ENCODE measurements around the gene FOXJ3. TPM values are rescaled to one million over a fixed set of nuclear protein-coding genes. Genes with fewer than 3 reads are reported as not detected.

Gene FOXJ3
- total and polyA plus RNA-seq, 7 donors = 14.4 to 53.8 (median 39.9) TPM

DNA sequence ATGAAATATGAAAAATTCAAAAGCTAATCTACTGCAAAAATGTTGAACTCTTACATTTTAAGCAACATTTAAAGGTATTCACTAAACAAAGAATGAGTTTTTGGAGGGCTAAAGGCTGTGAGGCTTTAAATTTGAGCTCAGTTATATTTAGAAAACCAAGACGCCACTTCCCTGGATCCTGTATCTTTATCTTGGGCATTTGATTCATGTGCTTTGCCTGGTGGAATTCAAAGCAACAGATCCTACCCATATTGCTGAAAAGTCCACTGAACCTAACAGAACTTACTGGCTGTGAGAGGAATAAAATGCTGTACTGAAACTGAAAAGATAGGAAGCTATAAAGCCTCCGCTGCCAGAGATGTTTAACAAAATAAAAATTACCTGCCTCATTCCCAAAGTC is 14.3 kb downstream of the FOXJ3 start:
- intact Hi-C loops (cut with DNase I) = no loop called here
- peaks cover 0 to 81% (median 60%) of the 10 kb centered on the region in 4 donors for H3K4me1 ChIP-seq
- no peak for TF ChIP-seq POLR2A (IDR thresholded peaks at IDR 0.05)
- TF ChIP-seq, protein P1, sequence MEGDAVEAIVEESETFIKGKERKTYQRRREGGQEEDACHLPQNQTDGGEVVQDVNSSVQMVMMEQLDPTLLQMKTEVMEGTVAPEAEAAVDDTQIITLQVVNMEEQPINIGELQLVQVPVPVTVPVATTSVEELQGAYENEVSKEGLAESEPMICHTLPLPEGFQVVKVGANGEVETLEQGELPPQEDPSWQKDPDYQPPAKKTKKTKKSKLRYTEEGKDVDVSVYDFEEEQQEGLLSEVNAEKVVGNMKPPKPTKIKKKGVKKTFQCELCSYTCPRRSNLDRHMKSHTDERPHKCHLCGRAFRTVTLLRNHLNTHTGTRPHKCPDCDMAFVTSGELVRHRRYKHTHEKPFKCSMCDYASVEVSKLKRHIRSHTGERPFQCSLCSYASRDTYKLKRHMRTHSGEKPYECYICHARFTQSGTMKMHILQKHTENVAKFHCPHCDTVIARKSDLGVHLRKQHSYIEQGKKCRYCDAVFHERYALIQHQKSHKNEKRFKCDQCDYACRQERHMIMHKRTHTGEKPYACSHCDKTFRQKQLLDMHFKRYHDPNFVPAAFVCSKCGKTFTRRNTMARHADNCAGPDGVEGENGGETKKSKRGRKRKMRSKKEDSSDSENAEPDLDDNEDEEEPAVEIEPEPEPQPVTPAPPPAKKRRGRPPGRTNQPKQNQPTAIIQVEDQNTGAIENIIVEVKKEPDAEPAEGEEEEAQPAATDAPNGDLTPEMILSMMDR (IDR thresholded peaks at IDR 0.05) = no peak
- no peak for TF ChIP-seq EP300 (IDR thresholded peaks at IDR 0.05)
- TF ChIP-seq POLR2AphosphoS5 (IDR thresholded peaks at IDR 0.05) = no peak

DNA sequence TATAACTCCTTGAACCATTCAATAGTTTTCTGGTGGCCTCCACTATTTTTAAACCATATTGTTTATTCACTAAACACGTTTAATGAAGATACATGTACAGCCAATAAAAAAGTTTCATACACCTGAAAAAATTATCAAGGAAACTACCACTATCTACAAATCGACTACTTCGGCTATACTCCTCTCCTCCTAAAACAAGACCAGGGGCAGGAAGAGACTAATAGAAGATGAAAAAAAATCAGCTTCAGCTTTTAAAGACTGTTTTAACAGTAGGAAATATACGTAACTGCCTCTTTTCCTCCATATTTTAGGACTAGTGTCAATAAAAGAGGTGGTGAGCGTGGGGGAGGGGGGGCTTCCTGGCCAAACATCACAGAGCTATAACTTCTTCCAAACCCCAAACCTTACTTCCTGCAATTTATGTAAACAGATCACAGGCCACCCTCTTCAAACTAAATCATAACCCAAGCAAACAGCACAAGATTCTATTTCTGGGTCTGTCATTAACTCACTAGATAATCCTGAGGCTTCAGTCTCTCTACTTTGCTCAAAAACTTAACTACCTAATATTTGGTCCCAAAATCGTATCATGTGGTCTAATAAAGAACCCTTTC is 15.1 kb downstream of the FOXJ3 start:
- no peak overlapping the region for H3K4me3 ChIP-seq
- no peaks in the 10 kb centered on the region for H3K27me3 ChIP-seq
- no peak for TF ChIP-seq POLR2A (IDR thresholded peaks at IDR 0.05)
- no peak for TF ChIP-seq EP300 (IDR thresholded peaks at IDR 0.05)
- TF ChIP-seq POLR2AphosphoS5 (IDR thresholded peaks at IDR 0.05) = no peak
- TF ChIP-seq, protein P1 (IDR thresholded peaks at IDR 0.05) = no peak
- H3K27ac ChIP-seq = peak overlapping the region; percentile 29 to 66 (median 47)
- intact Hi-C loops (cut with DNase I) = no loop called here
- peaks cover 0 to 82% (median 64%) of the 10 kb centered on the region in 4 donors for H3K4me1 ChIP-seq
- H3K36me3 ChIP-seq = no peaks in the 10 kb centered on the region
- no peaks in the 10 kb centered on the region for H3K9me3 ChIP-seq
- DNase-seq = no peak
- WGBS, 2 donors = 9 to 14% methylated on average over 6 of the region's 6 CpGs

More for the DNA sequence above, 14.3 kb downstream of the FOXJ3 start:
- Histone ChIP-seq H3K36me3 (no peaks in the 10 kb centered on the region), H3K4me3 (no peak overlapping the region), H3K27me3 (no peaks in the 10 kb centered on the region), H3K27ac (peak overlapping the region; percentile 29 to 66 (median 47)), H3K9me3 (no peaks in the 10 kb centered on the region)
- 26 to 66% methylated on average over 2 of the region's 2 CpGs for WGBS, 2 donors
- no peak for DNase-seq

DNA sequence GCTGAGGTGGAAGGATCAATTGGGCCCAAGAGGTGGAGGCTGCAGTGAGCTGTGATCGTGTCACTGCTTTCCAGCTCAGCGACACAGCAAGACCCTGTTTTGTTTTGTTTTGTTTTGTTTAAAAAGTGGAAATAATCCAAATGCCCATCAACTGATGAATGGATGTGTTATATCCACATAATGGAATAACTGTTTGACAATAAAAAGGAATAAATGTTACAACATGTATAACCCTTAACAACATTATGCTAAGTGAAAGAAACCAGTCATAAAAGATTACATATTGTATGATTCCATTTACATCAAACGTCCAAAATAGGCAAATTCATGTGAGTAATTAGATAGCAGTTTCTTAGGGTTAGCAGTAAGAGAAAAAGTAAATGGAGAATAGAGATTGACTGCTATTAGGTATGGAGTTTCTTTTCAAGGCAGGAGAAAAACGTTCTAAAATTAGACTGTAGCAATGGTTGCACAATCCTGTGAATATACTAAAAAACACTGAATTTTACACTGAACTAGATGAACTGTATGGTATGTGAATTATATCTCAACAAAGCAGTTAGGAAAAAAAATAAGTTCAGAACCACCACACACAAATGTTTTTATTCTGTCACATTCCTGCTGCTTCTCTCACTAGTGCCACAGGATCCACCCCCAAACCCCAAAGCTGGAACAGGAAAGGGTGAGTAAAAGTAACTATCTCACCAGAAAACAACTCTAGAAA is 15.7 kb downstream of the FOXJ3 start:
- H3K27ac ChIP-seq = peak overlapping the region in 3 of 4 donors; percentile 44 to 66 (median 50)
- DNase-seq = no peak
- H3K4me3 ChIP-seq = no peak overlapping the region
- WGBS, 2 donors = 44 to 45% methylated on average over 4 of the region's 4 CpGs
- no peaks in the 10 kb centered on the region for H3K36me3 ChIP-seq
- no peaks in the 10 kb centered on the region for H3K9me3 ChIP-seq
- no peak for TF ChIP-seq EP300 (IDR thresholded peaks at IDR 0.05)
- TF ChIP-seq, protein P1 (IDR thresholded peaks at IDR 0.05) = no peak
- TF ChIP-seq POLR2A (IDR thresholded peaks at IDR 0.05) = no peak
- no peak for TF ChIP-seq POLR2AphosphoS5 (IDR thresholded peaks at IDR 0.05)
- no peaks in the 10 kb centered on the region for H3K27me3 ChIP-seq
- intact Hi-C loops (cut with DNase I) = no loop called here
- peaks cover 0 to 83% (median 68%) of the 10 kb centered on the region in 4 donors for H3K4me1 ChIP-seq

DNA sequence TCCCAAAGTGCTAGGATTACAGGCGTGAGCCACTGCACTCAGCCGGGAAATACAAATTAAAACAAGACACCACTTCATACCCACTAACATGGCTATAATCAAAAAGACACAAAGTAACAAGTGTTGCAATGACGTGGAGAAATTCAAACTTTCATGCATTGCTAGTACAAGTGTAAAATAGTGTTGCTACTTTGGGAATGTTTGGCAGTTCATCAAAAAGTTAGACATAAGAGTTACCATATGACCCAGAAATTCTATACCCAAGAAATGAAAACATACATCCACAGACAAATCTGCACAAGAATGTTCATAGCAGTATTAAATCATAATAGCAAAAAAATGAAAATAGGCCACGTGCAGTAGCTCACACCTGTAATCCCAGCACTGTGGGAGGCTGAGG is 16.4 kb downstream of the FOXJ3 start:
- TF ChIP-seq POLR2A (IDR thresholded peaks at IDR 0.05) = no peak
- TF ChIP-seq, protein P1 (IDR thresholded peaks at IDR 0.05) = no peak
- no peak for TF ChIP-seq POLR2AphosphoS5 (IDR thresholded peaks at IDR 0.05)
- TF ChIP-seq EP300 (IDR thresholded peaks at IDR 0.05) = no peak
- Histone ChIP-seq H3K9me3 (no peaks in the 10 kb centered on the region), H3K4me1 (peaks cover 0 to 88% (median 73%) of the 10 kb centered on the region in 4 donors), H3K27ac (peak overlapping the region in 1 of 4 donors; percentile 66), H3K4me3 (no peak overlapping the region), H3K36me3 (no peaks in the 10 kb centered on the region), H3K27me3 (no peaks in the 10 kb centered on the region)
- 92 to 96% methylated on average over 4 of the region's 4 CpGs for WGBS, 2 donors
- intact Hi-C loops (cut with DNase I) = no loop called here
- DNase-seq = no peak

Measured in sigmoid colon (tissue), 7 donors.